Gastroesophageal sphincter (tissue), 4 donors: Measurements from ENCODE around the gene P3R3URF. TPM values are rescaled to one million over a fixed set of nuclear protein-coding genes. Genes with fewer than 3 reads are reported as not detected.

Experiments
- ATAC-seq: fragments of 150-250 bp; one replicate; pipeline ENCODE4 v1.9.1; 2016; ENCODE audit warnings: mild to moderate bottlenecking, moderate library complexity
- H3K27ac ChIP-seq, 4 donors: fragments of 200-600 bp; sonication (generic) in 3 of 4; 1 replicate in 3 of 4; 2 replicates in 1 of 4; pipeline ENCODE4 v1.5.1; 2016 to 2019
- H3K27me3 ChIP-seq: fragments of 200-600 bp; sonication (generic); one replicate; pipeline ENCODE4 v1.5.1; 2019
- H3K36me3 ChIP-seq, 2 donors: fragments of 200-600 bp; sonication (generic); one replicate each; pipeline ENCODE4 v1.5.1; 2019; ENCODE audit warnings: control low read depth in 1 of 2
- H3K4me1 ChIP-seq, 3 donors: fragments of 200-600 bp; sonication (generic); 1 replicate in 2 of 3; 2 replicates in 1 of 3; pipeline ENCODE4 v1.5.1; 2016 to 2019; ENCODE audit warnings: control low read depth in 2 of 3
- H3K4me3 ChIP-seq, 2 donors: fragments of 200-600 bp; sonication (generic); one replicate each; pipeline ENCODE4 v1.5.1; 2019; ENCODE audit warnings: mild to moderate bottlenecking in 1 of 2, moderate library complexity in 1 of 2
- H3K9me3 ChIP-seq, 3 donors: fragments of 200-600 bp; sonication (generic); one replicate each; pipeline ENCODE4 v1.5.1; 2017 to 2019; ENCODE audit warnings: control low read depth in 2 of 3
- EP300 ChIP-seq: sonication (generic); formaldehyde crosslinking; IDR thresholded peaks from one replicate; pipeline ENCODE4 v1.6.1; 2017; ENCODE audit warnings: antibody characterized with exemption, mild to moderate bottlenecking
- POLR2A ChIP-seq, 2 donors: fragments of 450-650 bp; IDR thresholded peaks; one replicate each; pipeline ENCODE4 v1.6.1; 2017; ENCODE audit warnings: antibody characterized with exemption in 2 of 2, mild to moderate bottlenecking in 2 of 2, moderate library complexity in 1 of 2
- POLR2AphosphoS5 ChIP-seq: sonication (generic); formaldehyde crosslinking; IDR thresholded peaks from one replicate; pipeline ENCODE4 v1.6.1; 2017; ENCODE audit warnings: antibody characterized with exemption
- WGBS, 2 donors: methylation state at CpG; one replicate each; pipeline ENCODE4 v1.1.5; 2018; ENCODE audit warnings: low coverage in 1 of 2; 5-methylcytosine and 5-hydroxymethylcytosine counted together
- total RNA-seq, 4 donors: library from RNA; depleted of rRNA; stranded (reverse); fragments of >200 nt; gene quantifications; one replicate each; pipeline ENCODE4 v1.1.0, GENCODE V29; 2016
- TF ChIP-seq, protein P1 (sequence below), 4 experiments: fragments of 200-600 bp in 2 of 4; fragments of 450-650 bp in 2 of 4; sonication (generic) in 1 of 4; IDR thresholded peaks; one replicate each; pipeline ENCODE4 v1.5.1; 2017 to 2019; ENCODE audit warnings: antibody characterized with exemption in 4 of 4, mild to moderate bottlenecking in 2 of 4, moderate library complexity in 2 of 4

P3R3URF gene
- total RNA-seq, 4 donors from 2014 or later: not detected

DNA sequence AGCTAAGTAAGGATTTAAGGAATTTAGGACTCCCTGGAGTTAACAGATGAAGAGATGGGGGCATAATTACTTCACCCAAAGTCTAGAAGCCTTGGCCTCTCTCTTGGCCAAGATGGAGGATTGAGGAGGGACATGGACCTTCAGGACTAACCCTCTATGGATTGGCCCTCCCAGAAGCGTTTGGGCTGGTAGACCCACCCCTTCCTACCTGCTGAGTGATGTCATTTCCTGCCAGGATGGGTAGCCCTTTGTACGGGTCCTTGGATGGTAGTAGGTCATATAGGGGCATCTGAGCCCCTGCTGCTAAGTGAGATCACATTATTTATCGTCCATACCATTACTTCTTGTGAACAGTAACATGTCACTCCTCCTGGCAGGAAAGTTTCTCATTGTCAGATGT is 44.5 kb upstream of the P3R3URF start:
- H3K36me3 ChIP-seq: peaks cover 0 to 29% of the 10 kb centered on the region in 2 donors
- H3K27me3 ChIP-seq: no peaks in the 10 kb centered on the region
- H3K9me3 ChIP-seq: no peaks in the 10 kb centered on the region
- H3K4me1 ChIP-seq: peaks cover 0 to 9% (median 0%) of the 10 kb centered on the region in 3 donors
- no peak overlapping the region for H3K27ac ChIP-seq
- WGBS, 2 donors: 64 to 73% methylated on average over 2 to 3 of the region's 3 CpGs
- no peak for ATAC-seq
- no peak overlapping the region for H3K4me3 ChIP-seq
- TF ChIP-seq POLR2AphosphoS5: no peak
- TF ChIP-seq POLR2A (IDR thresholded peaks at IDR 0.05): no peak
- TF ChIP-seq, protein P1, sequence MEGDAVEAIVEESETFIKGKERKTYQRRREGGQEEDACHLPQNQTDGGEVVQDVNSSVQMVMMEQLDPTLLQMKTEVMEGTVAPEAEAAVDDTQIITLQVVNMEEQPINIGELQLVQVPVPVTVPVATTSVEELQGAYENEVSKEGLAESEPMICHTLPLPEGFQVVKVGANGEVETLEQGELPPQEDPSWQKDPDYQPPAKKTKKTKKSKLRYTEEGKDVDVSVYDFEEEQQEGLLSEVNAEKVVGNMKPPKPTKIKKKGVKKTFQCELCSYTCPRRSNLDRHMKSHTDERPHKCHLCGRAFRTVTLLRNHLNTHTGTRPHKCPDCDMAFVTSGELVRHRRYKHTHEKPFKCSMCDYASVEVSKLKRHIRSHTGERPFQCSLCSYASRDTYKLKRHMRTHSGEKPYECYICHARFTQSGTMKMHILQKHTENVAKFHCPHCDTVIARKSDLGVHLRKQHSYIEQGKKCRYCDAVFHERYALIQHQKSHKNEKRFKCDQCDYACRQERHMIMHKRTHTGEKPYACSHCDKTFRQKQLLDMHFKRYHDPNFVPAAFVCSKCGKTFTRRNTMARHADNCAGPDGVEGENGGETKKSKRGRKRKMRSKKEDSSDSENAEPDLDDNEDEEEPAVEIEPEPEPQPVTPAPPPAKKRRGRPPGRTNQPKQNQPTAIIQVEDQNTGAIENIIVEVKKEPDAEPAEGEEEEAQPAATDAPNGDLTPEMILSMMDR (IDR thresholded peaks at IDR 0.05): no peak
- no peak for TF ChIP-seq EP300

- Histone ChIP-seq H3K9me3 (no peaks in the 10 kb centered on the region), H3K36me3 (peaks cover 0 to 29% of the 10 kb centered on the region in 2 donors), H3K4me1 (peaks cover 0 to 9% (median 0%) of the 10 kb centered on the region in 3 donors), H3K27me3 (no peaks in the 10 kb centered on the region), H3K27ac (no peak overlapping the region), H3K4me3 (no peak overlapping the region)
- WGBS, 2 donors: 60% methylated on average over 1 of the region's 18 CpGs; no CpG with 5 or more reads in 1 of the 2 donors
- TF ChIP-seq EP300 (no peak), POLR2A (IDR thresholded peaks at IDR 0.05) (no peak), POLR2AphosphoS5 (no peak)
- TF ChIP-seq, protein P1 (IDR thresholded peaks at IDR 0.05): no peak
- ATAC-seq: no peak
These were observed 43.5 kb upstream of the P3R3URF start for GRCh38 chr1:46219551-46220520.

- ATAC-seq: no peak
- 70 to 86% methylated on average over 7 to 8 of the region's 8 CpGs for WGBS, 2 donors
These were observed 42.2 kb upstream of the P3R3URF start for GRCh38 chr1:46218443-46218842.

DNA sequence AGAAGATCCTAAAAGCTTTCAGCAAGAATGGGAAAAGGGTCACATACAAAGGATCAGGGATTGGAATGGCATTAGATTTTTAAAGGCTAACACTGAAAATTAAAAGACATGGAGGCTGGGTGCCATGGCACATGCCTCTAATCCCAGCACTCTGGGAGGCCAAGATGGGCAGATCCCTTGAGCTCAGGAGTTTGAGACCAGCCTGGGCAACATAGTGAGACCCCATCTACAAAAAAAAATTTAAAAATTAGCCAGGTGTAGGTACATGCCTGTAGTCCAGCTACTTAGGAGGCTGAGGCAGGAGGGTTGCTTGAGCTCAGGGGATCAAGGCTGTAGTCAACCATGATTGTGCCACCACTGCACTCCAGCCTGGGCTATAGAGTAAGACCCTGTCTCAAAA is 39.2 kb upstream of the P3R3URF start:
- no peak overlapping the region for H3K27ac ChIP-seq
- no peaks in the 10 kb centered on the region for H3K4me1 ChIP-seq
- no peaks in the 10 kb centered on the region for H3K27me3 ChIP-seq
- no peaks in the 10 kb centered on the region for H3K9me3 ChIP-seq
- no peak overlapping the region for H3K4me3 ChIP-seq
- H3K36me3 ChIP-seq: peaks cover 0 to 19% of the 10 kb centered on the region in 2 donors
- TF ChIP-seq POLR2AphosphoS5: no peak
- no peak for TF ChIP-seq POLR2A (IDR thresholded peaks at IDR 0.05)
- TF ChIP-seq, protein P1 (IDR thresholded peaks at IDR 0.05): no peak
- no peak for TF ChIP-seq EP300
- ATAC-seq: no peak

More at GRCh38 chr1:46218443-46218842, 42.2 kb upstream of the P3R3URF start:
- Histone ChIP-seq H3K4me3 (no peak overlapping the region), H3K36me3 (peaks cover 0 to 29% of the 10 kb centered on the region in 2 donors), H3K27ac (no peak overlapping the region), H3K4me1 (peaks cover 0 to 6% (median 0%) of the 10 kb centered on the region in 3 donors), H3K27me3 (no peaks in the 10 kb centered on the region), H3K9me3 (no peaks in the 10 kb centered on the region)
- TF ChIP-seq EP300 (no peak), POLR2A (IDR thresholded peaks at IDR 0.05) (no peak), POLR2AphosphoS5 (no peak)
- TF ChIP-seq, protein P1 (IDR thresholded peaks at IDR 0.05): no peak

- Histone ChIP-seq H3K4me3 (no peak overlapping the region), H3K27ac (no peak overlapping the region), H3K4me1 (peaks cover 0 to 8% (median 0%) of the 10 kb centered on the region in 3 donors), H3K9me3 (no peaks in the 10 kb centered on the region), H3K36me3 (peaks cover 0 to 22% of the 10 kb centered on the region in 2 donors), H3K27me3 (no peaks in the 10 kb centered on the region)
- TF ChIP-seq, protein P1 (IDR thresholded peaks at IDR 0.05): no peak
- TF ChIP-seq POLR2A (IDR thresholded peaks at IDR 0.05) (no peak), EP300 (no peak), POLR2AphosphoS5 (no peak)
- no peak for ATAC-seq
- WGBS, 2 donors: 71 to 100% methylated on average over 1 to 2 of the region's 2 CpGs
These were observed 34.8 kb upstream of the P3R3URF start for GRCh38 chr1:46211051-46211450.
